Measurements from ENCODE around the gene BRWD1. TPM values are rescaled to one million over a fixed set of nuclear protein-coding genes. Genes with fewer than 3 reads are reported as not detected.

The BRWD1 gene
- polyA plus RNA-seq, 6 donors from 2014 or later, result 31.1 to 49.8 (median 44.1) TPM

- Mint-ChIP-seq H3K4me3 (no peak overlapping the region), H3K4me1 (peaks cover 21 to 50% (median 26%) of the 10 kb centered on the region in 3 donors), H3K27ac (no peak overlapping the region), H3K27me3 (no peaks in the 10 kb centered on the region), H3K36me3 (no peaks in the 10 kb centered on the region), H3K9me3 (no peaks in the 10 kb centered on the region)
- ATAC-seq (ENCODE audit: low read depth in 2 of 2) (no peak), DNase-seq (no peak)
Measured at GRCh38 chr21:39319814-39320332, 6.4 kb upstream of the BRWD1 start.

DNA sequence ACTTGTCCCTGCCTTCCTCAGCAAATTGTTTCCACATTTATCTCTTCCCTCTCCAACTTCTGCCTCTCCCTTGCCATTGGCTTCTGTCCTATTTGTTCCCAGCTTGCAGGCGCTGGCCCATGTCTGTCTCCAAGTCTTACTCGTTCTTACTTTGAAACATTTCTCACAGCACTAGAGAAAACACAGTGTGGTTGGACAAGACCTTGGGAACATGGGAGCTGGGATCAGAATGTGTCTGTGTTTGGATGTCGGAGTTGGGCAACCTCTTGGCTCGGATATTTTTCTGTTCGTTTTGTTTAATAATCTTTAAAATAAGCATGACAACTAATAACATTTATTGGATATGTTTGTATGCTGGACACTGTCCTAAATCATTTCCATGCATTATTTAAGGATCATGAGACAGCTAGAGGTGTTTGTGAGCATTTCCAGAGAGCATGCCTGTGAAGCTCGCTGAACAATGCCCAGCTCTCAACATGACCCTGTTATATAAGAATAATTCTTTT, 5.9 kb upstream of the BRWD1 start:
- H3K4me3 Mint-ChIP-seq, result peak overlapping the region in 1 of 8 donors; percentile 30
- ATAC-seq (ENCODE audit: low read depth in 2 of 2), result no peak
- H3K4me1 Mint-ChIP-seq, result peaks cover 25 to 55% (median 29%) of the 10 kb centered on the region in 3 donors
- H3K9me3 Mint-ChIP-seq, result peaks cover 0 to 3% (median 0%) of the 10 kb centered on the region in 7 donors
- peaks cover 0 to 4% (median 0%) of the 10 kb centered on the region in 3 donors for H3K27me3 Mint-ChIP-seq
- DNase-seq, result no peak
- peak overlapping the region in 1 of 6 donors; percentile 80 for H3K27ac Mint-ChIP-seq
- no peaks in the 10 kb centered on the region for H3K36me3 Mint-ChIP-seq

- Mint-ChIP-seq H3K9me3 (peaks cover 0 to 3% (median 0%) of the 10 kb centered on the region in 7 donors), H3K4me3 (peak overlapping the region in 5 of 8 donors; percentile 12 to 44 (median 36)), H3K27ac (peak overlapping the region in 1 of 6 donors; percentile 76), H3K36me3 (no peaks in the 10 kb centered on the region), H3K4me1 (peaks cover 26 to 63% (median 31%) of the 10 kb centered on the region in 3 donors), H3K27me3 (peaks cover 0 to 4% (median 0%) of the 10 kb centered on the region in 3 donors)
- no peak for DNase-seq
- ATAC-seq (ENCODE audit: low read depth in 2 of 2), result no peak
Measured at GRCh38 chr21:39318091-39318959, 4.9 kb upstream of the BRWD1 start.

DNA sequence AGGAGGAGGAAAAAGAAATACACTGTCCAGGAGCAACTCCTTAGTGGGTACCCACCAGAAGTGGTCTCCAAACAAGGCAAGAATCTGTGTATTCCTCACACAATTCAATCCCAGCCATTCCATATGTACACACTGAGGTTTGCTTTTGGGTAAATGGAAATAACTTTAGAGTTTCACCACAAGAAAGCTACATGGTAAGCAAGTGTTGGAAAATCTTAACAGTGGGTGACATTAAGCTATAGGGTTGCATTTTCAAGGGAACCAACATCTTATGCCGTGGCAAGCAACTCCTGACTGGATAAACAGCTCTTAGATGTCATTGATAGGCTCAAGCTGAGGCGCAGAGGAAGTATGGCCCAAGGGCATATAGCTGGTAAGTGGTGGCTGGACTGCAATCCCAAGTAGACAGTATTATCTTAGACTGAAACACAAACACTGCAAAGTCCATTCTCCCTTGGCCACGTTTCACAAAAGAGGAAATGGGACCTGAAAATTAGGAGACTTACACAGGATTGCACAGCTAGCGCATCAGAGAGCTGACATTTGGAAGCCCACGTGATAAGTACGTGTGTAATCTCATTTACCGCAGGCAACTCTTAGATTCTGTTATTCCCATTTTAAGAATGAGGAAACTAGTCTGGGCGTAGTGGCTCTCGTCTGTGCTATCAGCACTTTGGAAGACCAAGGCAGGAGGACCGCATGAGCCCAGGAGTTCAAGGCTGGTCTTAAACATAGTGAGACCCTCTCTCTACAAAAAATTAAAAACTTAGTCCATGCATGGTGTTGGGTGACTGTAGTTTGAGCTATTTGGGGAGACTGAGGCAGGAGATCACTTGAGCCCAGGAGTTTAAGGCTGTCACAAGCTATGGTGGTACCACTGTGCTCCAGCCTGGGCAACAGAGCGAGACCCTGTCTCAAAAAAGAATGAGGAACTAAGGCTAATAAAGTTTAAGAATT, 4.0 kb upstream of the BRWD1 start:
- peak overlapping the region in 6 of 8 donors; percentile 0 to 62 (median 28) for H3K4me3 Mint-ChIP-seq

DNA sequence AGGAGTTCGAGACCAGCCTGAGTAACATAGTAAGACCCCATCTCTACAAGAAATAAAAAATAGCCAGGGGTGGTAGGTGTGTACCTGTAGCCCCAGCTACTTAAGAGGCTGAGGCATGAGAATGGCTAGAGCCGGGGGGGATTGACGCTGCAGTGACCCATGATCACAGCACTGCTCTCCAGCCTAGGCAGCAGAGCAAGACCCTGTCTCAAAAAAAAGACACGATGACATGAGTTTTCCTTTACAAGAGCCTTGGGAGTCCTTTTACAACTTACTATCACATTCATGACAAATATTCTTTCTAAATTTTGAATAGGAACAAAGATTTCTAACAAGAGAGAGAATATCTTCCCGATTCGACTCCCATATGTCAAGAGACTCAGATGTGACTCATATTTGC, 3.3 kb upstream of the BRWD1 start:
- Mint-ChIP-seq H3K9me3 (peaks cover 0 to 3% (median 0%) of the 10 kb centered on the region in 7 donors), H3K27me3 (peaks cover 0 to 4% (median 0%) of the 10 kb centered on the region in 3 donors), H3K4me3 (peak overlapping the region in 1 of 8 donors; percentile 62), H3K36me3 (peaks cover 0 to 5% of the 10 kb centered on the region in 2 donors), H3K27ac (peak overlapping the region in 1 of 6 donors; percentile 60), H3K4me1 (peaks cover 32 to 69% (median 38%) of the 10 kb centered on the region in 3 donors)
- DNase-seq (no peak), ATAC-seq (ENCODE audit: low read depth in 2 of 2) (no peak)

More for the DNA sequence above, 4.0 kb upstream of the BRWD1 start:
- Mint-ChIP-seq H3K4me1 (peaks cover 26 to 64% (median 32%) of the 10 kb centered on the region in 3 donors), H3K36me3 (no peaks in the 10 kb centered on the region), H3K27me3 (peaks cover 0 to 4% (median 0%) of the 10 kb centered on the region in 3 donors), H3K9me3 (peaks cover 0 to 3% (median 0%) of the 10 kb centered on the region in 7 donors), H3K27ac (peak overlapping the region in 1 of 6 donors; percentile 7)
- DNase-seq (no peak), ATAC-seq (ENCODE audit: low read depth in 2 of 2) (no peak)

- peaks cover 0 to 3% (median 0%) of the 10 kb centered on the region in 7 donors for H3K9me3 Mint-ChIP-seq
- peak overlapping the region in 2 of 6 donors; percentile 23 to 44 for H3K27ac Mint-ChIP-seq
- peak overlapping the region in 4 of 8 donors; percentile 5 to 62 (median 36) for H3K4me3 Mint-ChIP-seq
- peak; percentile 15 for DNase-seq
- ATAC-seq (ENCODE audit: low read depth in 2 of 2), result no peak
- H3K36me3 Mint-ChIP-seq, result peaks cover 0 to 5% of the 10 kb centered on the region in 2 donors
- H3K4me1 Mint-ChIP-seq, result peaks cover 37 to 71% (median 40%) of the 10 kb centered on the region in 3 donors
- peaks cover 0 to 4% (median 0%) of the 10 kb centered on the region in 3 donors for H3K27me3 Mint-ChIP-seq
Measured at GRCh38 chr21:39315603-39316445, 2.4 kb upstream of the BRWD1 start.

DNA sequence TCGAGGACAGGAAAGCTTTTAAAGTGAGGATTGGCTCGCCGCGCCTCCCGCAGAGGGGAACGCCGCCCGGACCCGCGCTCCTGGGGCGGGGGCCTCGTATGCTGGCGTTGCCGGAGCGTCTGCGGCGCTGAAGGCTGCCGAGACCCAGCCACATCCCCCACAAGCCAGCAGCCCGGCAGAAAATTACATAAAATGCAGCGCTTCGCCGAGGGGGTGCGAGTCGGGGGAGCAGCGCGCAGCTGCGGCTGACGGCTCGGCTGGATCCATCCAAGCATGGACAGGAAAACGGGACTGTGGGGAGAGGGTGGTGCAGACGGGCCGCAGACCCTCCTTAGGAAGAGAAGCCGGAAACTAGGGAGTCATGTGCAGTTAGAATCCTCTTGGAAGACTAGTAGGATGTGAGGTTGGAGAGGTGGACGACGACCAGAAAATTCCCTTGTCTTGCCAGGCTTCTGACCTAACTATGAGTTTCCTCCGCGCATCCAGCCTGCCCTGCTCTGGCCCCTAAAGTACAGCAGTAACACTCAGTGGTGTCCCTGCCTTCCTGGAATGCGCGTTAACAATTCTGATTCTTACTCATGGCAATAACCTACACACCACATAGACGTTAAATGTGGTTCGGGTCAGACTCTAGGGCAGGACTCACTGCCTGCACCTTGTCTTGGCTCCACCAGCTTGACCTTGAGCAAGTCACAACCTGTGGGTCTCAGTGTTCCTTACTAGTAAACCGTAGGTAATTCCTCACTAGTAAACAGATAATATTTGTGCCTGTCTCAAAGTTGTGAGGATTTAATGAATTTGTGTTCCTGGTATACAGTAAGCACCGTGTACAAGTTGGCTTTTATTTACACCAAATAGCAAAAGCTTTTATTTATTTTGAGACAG, 953 bp upstream of the BRWD1 start:
- ATAC-seq (ENCODE audit: low read depth in 2 of 2), result peak; percentile 11 to 15
- H3K27ac Mint-ChIP-seq, result peak overlapping the region in 5 of 6 donors; percentile 83 to 96 (median 92)
- peak overlapping the region; percentile 89 to 98 (median 92) for H3K4me3 Mint-ChIP-seq
- H3K9me3 Mint-ChIP-seq, result peaks cover 0 to 3% (median 0%) of the 10 kb centered on the region in 7 donors
- DNase-seq, result peak; percentile 18
- H3K4me1 Mint-ChIP-seq, result peaks cover 41 to 69% (median 43%) of the 10 kb centered on the region in 3 donors
- peaks cover 0 to 5% of the 10 kb centered on the region in 2 donors for H3K36me3 Mint-ChIP-seq
- H3K27me3 Mint-ChIP-seq, result peaks cover 0 to 4% (median 0%) of the 10 kb centered on the region in 3 donors

DNA sequence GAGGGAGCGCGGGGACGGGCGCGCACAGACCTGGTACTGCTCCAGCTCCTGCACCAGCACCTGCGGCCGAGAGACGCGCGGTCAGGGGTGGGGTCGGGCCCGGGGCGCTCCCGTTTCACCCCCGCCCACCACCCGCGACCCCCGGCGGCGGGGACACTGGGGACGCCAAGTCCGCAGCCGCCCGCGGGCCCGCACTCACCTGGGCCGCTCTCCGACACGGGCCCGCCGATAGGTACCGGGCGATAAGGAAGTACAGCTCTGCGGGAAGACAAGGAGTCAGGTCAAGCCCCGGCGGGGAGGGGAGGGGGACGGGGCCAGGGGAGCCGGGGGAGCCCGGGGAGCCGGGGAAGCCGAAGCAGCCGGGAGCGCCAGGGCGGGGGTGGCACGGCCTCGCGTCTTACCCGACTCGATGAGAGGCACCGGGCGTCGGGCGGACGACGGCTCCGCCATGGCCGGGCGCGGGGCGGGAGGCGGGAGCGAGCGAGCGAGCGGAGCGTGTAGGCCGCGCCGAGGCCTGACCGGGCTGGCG, 326 bp downstream of the BRWD1 start:
- H3K9me3 Mint-ChIP-seq, result peaks cover 0 to 3% (median 0%) of the 10 kb centered on the region in 7 donors
- DNase-seq (no peak), ATAC-seq (ENCODE audit: low read depth in 2 of 2) (peak in 1 of 2 donors; percentile 9)
- peaks cover 38 to 57% (median 44%) of the 10 kb centered on the region in 3 donors for H3K4me1 Mint-ChIP-seq
- H3K36me3 Mint-ChIP-seq, result peaks cover 4 to 5% of the 10 kb centered on the region in 2 donors
- peaks cover 0 to 4% (median 0%) of the 10 kb centered on the region in 3 donors for H3K27me3 Mint-ChIP-seq
- peak overlapping the region in 3 of 6 donors; percentile 72 to 98 (median 90) for H3K27ac Mint-ChIP-seq
- H3K4me3 Mint-ChIP-seq, result peak overlapping the region; percentile 89 to 98 (median 93)

GRCh38 chr21:39312112-39313041, 1.1 kb downstream of the BRWD1 start:
- DNase-seq, result peak; percentile 93
- H3K4me3 Mint-ChIP-seq, result peak overlapping the region; percentile 89 to 98 (median 91)
- peaks cover 0 to 4% (median 0%) of the 10 kb centered on the region in 3 donors for H3K27me3 Mint-ChIP-seq
- H3K36me3 Mint-ChIP-seq, result peaks cover 4 to 5% of the 10 kb centered on the region in 2 donors
- peaks cover 0 to 3% (median 0%) of the 10 kb centered on the region in 7 donors for H3K9me3 Mint-ChIP-seq
- peak overlapping the region; percentile 87 to 96 (median 92) for H3K27ac Mint-ChIP-seq
- peak; percentile 81 to 82 for ATAC-seq (ENCODE audit: low read depth in 2 of 2)
- peaks cover 37 to 54% (median 38%) of the 10 kb centered on the region in 3 donors for H3K4me1 Mint-ChIP-seq

- Mint-ChIP-seq H3K9me3 (peaks cover 0 to 3% (median 0%) of the 10 kb centered on the region in 7 donors), H3K36me3 (peaks cover 4 to 5% of the 10 kb centered on the region in 2 donors), H3K27ac (peak overlapping the region in 1 of 6 donors; percentile 90), H3K27me3 (peaks cover 0 to 4% (median 0%) of the 10 kb centered on the region in 3 donors), H3K4me1 (peaks cover 36 to 42% (median 37%) of the 10 kb centered on the region in 3 donors), H3K4me3 (peak overlapping the region in 1 of 8 donors; percentile 90)
- ATAC-seq (ENCODE audit: low read depth in 2 of 2), result no peak
- DNase-seq, result no peak
Measured at GRCh38 chr21:39311164-39311563, 2.3 kb downstream of the BRWD1 start.
